ENCODE results near the gene GLRX2.

GRCh38 chr1:193054169-193054675, 51.0 kb downstream of the GLRX2 start:
- TF ChIP-seq CTCF (IDR thresholded peaks at IDR 0.05) (no peak), POLR2A (IDR thresholded peaks at IDR 0.05) (no peak)
